RWPE1 (cell line): ENCODE measurements around the gene DDX43.

Source experiments
- CTCF ChIA-PET: fragments of 350-600 bp; sonication (Branson Sonifier 250); formaldehyde crosslinking; extraction: SDS; loops from one replicate; lab custom pipeline; 2021; lab: Yijun Ruan, JAX
- POLR2A ChIA-PET: fragments of 400-600 bp; formaldehyde crosslinking; extraction: SDS; loops from one replicate; lab custom pipeline; 2020; ENCODE audit warnings: antibody characterized with exemption; ENCODE audit not compliant: low non-redundant PET; lab: Yijun Ruan, JAX
- DNase-seq: peaks from one replicate; pipeline ENCODE4 v3.0.0; 2012; ENCODE audit warnings: low spot score
- H3K27ac ChIP-seq: fragments of 450-650 bp; 2 replicates; pipeline ENCODE4 v1.5.1; 2017
- TF ChIP-seq, protein P1 (sequence below): fragments of 450-650 bp; conservative IDR thresholded peaks from 2 replicates; pipeline ENCODE4 v1.5.1; 2017; ENCODE audit warnings: low read depth, mild to moderate bottlenecking

DDX43 gene

DNA sequence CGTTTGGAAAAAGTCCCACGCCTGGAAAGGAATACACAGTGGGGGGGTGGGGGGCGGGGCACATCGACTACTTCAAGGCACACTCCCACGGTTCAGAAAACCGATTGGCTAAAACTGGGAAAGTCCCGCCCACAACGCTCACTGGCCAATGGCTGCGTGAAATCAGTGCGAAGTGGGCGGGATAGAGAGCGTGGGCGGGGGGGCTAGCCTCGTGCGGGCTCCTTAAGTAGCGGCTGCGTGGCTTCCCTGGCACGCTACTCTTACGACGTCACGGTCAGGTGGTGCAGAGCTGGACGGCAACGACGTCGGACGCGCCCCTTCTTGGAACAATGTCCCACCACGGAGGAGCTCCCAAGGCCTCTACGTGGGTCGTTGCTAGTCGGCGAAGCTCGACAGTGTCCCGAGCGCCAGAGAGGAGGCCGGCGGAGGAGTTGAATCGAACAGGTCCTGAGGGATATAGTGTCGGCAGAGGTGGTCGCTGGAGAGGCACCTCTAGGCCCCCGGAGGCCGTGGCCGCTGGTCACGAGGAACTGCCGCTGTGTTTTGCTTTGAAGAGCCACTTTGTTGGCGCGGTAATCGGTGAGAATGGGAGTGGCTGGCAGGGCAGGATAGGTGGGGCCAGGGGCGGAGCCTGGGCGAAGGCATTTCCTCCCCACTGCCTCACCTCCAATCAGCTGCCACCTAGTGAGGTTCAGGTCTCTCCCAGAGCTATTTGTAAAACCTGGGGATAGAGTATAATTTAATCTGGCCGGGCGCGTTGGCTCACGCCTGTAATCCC lies at the start of gene DDX43:
TSS of gene DDX43 (plus strand) at position 252 of the 778 bp plus-strand sequence. CDS start at position 330, 78 bp downstream.
- CTCF ChIA-PET, result no interaction called here
- TF ChIP-seq, protein P1, sequence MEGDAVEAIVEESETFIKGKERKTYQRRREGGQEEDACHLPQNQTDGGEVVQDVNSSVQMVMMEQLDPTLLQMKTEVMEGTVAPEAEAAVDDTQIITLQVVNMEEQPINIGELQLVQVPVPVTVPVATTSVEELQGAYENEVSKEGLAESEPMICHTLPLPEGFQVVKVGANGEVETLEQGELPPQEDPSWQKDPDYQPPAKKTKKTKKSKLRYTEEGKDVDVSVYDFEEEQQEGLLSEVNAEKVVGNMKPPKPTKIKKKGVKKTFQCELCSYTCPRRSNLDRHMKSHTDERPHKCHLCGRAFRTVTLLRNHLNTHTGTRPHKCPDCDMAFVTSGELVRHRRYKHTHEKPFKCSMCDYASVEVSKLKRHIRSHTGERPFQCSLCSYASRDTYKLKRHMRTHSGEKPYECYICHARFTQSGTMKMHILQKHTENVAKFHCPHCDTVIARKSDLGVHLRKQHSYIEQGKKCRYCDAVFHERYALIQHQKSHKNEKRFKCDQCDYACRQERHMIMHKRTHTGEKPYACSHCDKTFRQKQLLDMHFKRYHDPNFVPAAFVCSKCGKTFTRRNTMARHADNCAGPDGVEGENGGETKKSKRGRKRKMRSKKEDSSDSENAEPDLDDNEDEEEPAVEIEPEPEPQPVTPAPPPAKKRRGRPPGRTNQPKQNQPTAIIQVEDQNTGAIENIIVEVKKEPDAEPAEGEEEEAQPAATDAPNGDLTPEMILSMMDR, result no peak
- peak within 1 kb of the TSS; percentile 86 for H3K27ac ChIP-seq
- POLR2A ChIA-PET, result interaction anchor here (0.6 to 0.8 kb wide), 3 partner anchors 16 to 67 kb away, joined by 3 to 4 read pairs (median 4); no protein-coding TSS in a partner anchor
- peak; percentile 88 for DNase-seq

DNA sequence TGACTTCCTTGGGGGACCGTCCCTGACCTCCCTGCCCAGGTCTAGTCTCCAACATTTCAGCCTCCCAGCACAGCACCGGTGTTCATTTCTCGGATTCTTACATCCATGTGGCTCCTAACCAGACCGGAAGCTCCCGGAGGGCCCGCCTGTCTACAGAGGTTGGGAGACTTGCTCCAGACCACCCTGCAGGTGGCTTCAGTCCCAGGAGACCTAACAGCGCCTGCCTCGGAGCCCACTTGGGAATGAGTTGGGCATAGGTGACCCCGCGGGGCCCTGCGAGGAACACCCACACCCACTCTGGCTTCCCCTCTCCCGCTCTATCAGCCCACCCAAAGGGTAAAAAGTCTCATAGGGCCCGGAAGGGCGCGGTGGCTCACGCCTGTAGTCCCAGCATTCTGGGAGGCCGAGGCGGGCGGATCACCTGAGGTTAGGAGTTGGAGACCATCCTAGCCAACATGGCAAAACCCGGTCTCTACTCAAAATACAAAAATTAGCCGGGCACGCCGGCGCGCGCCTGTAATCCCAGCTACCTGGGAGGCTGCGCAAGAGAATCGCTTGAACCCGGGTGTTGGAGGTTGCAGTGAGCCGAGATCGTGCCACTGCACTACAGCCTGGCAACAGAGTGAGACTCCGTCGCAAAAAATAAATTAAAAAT lies 46.0 kb upstream of the DDX43 start:
- DNase-seq, result no peak
- H3K27ac ChIP-seq, result no peak overlapping the region
- CTCF ChIA-PET, result no interaction called here
- POLR2A ChIA-PET, result no interaction called here
- TF ChIP-seq, protein P1, result no peak

DNA sequence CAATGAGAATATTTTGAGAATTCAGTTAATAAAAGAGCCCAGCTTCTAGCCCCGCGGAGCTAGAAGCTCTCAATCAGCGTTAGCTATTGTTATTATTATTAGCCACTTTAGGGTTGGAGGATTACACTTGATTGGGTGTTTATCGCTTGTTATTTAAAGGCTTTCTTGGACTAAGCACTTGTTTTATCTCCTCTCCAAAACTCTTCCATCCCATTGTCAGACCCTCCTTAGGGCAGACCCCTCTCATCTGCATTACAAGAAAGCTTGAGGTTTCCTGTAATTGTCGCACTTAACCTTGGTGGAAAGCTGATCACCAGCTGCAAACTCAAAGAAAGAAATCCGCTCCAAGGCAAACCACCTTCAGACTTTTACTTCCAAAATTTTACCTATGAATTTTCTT lies 45.3 kb upstream of the DDX43 start:
- TF ChIP-seq, protein P1, result no peak
- no peak overlapping the region for H3K27ac ChIP-seq
- POLR2A ChIA-PET, result no interaction called here
- no peak for DNase-seq
- CTCF ChIA-PET, result no interaction called here

DNA sequence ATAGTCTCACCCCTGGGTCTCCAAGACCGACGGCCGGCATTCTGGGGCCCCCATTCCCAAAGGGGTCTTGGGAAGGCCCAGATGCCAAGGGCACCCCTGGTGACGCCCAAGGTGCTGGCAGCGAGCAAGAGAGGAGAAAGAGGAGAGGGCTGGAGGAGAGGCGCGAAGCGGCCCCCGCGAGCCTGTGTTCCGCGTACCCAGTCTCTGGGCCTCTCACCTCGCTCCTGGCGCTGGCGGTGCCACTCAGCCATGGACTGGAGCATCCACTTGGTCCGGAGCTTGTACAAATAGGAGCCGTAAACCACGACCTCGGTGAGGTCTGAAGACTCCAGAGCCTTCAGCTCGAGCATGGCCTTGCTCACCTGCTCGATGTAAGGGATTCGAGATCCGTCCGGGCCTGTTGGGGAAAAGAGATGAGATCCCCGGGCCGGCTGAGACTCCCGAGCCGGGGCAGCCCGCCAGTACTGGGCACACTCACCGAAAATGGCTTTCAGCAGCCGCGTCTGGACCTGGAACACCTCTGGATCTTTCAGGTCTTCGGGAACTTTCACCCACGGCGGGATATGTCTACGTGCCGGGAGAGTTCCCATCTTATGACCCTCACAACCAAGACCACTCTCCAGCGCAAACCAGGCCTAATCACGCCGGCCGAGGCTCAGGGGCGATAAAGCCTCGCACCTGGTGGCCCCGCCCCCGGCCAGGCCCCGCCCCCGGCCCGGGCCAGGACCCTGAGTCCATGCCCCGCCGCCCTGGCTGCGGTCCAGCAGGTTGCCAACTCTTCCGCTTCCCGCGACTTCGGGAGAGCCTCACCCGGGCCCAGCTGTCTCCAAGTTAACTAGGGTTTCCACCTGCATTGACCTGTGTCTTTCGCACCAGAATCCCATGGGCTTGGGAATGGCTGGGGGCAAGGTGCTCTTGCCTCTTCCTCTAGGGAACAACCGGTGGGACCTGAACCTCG lies 40.7 kb upstream of the DDX43 start, which contains the start of gene DPPA5:
TSS of gene DPPA5 (minus strand) at position 641 of the 958 bp plus-strand sequence. CDS start at position 590, 51 bp downstream.
- no peak within 1 kb of the TSS for H3K27ac ChIP-seq
- TF ChIP-seq, protein P1, result no peak
- ChIA-PET POLR2A (no interaction called here), CTCF (no interaction called here)
- DNase-seq, result no peak

DNA sequence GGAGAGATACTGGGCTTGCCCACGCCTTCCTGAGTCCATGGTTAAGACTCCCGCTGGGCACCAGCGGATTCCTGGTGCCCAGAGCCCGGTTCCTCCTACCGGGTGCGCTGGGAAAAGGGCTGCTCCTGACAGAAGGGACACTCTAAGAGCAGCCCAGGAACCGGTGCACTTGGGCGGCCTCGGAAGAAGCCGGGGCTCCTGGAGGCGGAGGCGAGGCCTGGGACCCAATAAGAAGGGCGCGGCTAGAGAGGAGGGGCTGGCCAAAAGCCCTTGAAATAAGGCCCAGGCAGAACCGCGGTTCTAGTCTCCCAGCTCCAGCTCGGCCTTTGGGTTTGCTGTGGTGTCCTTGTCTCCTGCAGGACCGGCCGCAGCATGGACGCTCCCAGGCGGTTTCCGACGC lies 32.3 kb upstream of the DDX43 start, which contains the start of gene KHDC3L:
TSS of gene KHDC3L (plus strand) at position 301 of the 400 bp plus-strand sequence. CDS start at position 373, 72 bp downstream.
- TF ChIP-seq, protein P1, result no peak
- DNase-seq, result no peak
- POLR2A ChIA-PET, result no interaction called here
- H3K27ac ChIP-seq, result no peak within 1 kb of the TSS
- CTCF ChIA-PET, result no interaction called here
